Activated T-cell treated with anti-CD3 and anti-CD28 coated beads, Interleukin-2, amount 50 U/mL, for 24 hours (primary cell): ENCODE measurements around the gene HMCN2.

Source experiments
- DNase-seq: peaks from one replicate; pipeline ENCODE4 v3.0.0-alpha.2; 2020
- H3K27ac Mint-ChIP-seq: 2 replicates; pipeline ENCODE4 v1.8.0; 2020; ENCODE audit warnings: mild to moderate bottlenecking, mixed read lengths
- H3K27me3 Mint-ChIP-seq: 2 replicates; pipeline ENCODE4 v1.8.0; 2020; ENCODE audit warnings: mixed read lengths
- H3K36me3 Mint-ChIP-seq: 2 replicates; pipeline ENCODE4 v1.8.0; 2020; ENCODE audit warnings: low read depth, mixed read lengths
- H3K4me1 Mint-ChIP-seq: 2 replicates; pipeline ENCODE4 v1.8.0; 2020; ENCODE audit warnings: low read depth, mixed read lengths
- H3K4me3 Mint-ChIP-seq: 2 replicates; pipeline ENCODE4 v1.8.0; 2020; ENCODE audit warnings: mild to moderate bottlenecking, moderate library complexity, mixed read lengths
- H3K9me3 Mint-ChIP-seq: 2 replicates; pipeline ENCODE4 v1.8.0; 2020; ENCODE audit warnings: mixed read lengths

HMCN2 gene

GRCh38 chr9:130454812-130455325 is 189.3 kb downstream of the HMCN2 start:
- Mint-ChIP-seq H3K9me3 (no peaks in the 10 kb centered on the region), H3K36me3 (no peaks in the 10 kb centered on the region), H3K27me3 (peaks cover 28% of the 10 kb centered on the region), H3K4me3 (no peak overlapping the region), H3K4me1 (no peaks in the 10 kb centered on the region), H3K27ac (no peak overlapping the region)
- no peak for DNase-seq

GRCh38 chr9:130458027-130458803 is 192.7 kb downstream of the HMCN2 start:
- Mint-ChIP-seq H3K4me3 (no peak overlapping the region), H3K27me3 (peaks cover 30% of the 10 kb centered on the region), H3K27ac (no peak overlapping the region), H3K9me3 (no peaks in the 10 kb centered on the region), H3K36me3 (no peaks in the 10 kb centered on the region), H3K4me1 (no peaks in the 10 kb centered on the region)
- DNase-seq, result no peak

DNA sequence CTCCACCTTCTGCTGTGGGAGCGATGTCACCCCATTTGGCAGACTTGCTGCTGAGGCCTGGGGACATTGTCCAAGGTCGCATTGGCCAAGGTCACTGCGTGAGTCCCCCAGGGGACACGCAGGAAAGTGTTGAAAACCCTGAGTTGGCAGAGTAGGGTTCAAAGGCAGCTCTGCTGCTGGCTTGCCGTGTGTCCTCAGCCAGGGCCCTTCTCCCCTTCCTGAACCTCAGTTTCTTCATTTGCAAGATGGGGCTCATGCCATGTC is 193.2 kb downstream of the HMCN2 start:
- no peaks in the 10 kb centered on the region for H3K4me1 Mint-ChIP-seq
- no peaks in the 10 kb centered on the region for H3K36me3 Mint-ChIP-seq
- H3K4me3 Mint-ChIP-seq, result no peak overlapping the region
- DNase-seq, result no peak
- peaks cover 31% of the 10 kb centered on the region for H3K27me3 Mint-ChIP-seq
- H3K27ac Mint-ChIP-seq, result no peak overlapping the region
- no peaks in the 10 kb centered on the region for H3K9me3 Mint-ChIP-seq

- Mint-ChIP-seq H3K27ac (no peak overlapping the region), H3K36me3 (no peaks in the 10 kb centered on the region), H3K4me3 (no peak overlapping the region), H3K27me3 (peaks cover 35% of the 10 kb centered on the region), H3K4me1 (no peaks in the 10 kb centered on the region), H3K9me3 (no peaks in the 10 kb centered on the region)
- no peak for DNase-seq
These were observed 193.6 kb downstream of the HMCN2 start for GRCh38 chr9:130459151-130459550.

GRCh38 chr9:130459941-130460669 is 194.5 kb downstream of the HMCN2 start:
- no peak for DNase-seq
- Mint-ChIP-seq H3K9me3 (no peaks in the 10 kb centered on the region), H3K27me3 (peaks cover 37% of the 10 kb centered on the region), H3K4me3 (no peak overlapping the region), H3K36me3 (no peaks in the 10 kb centered on the region), H3K4me1 (no peaks in the 10 kb centered on the region), H3K27ac (no peak overlapping the region)

GRCh38 chr9:130461218-130461630 is 195.7 kb downstream of the HMCN2 start:
- H3K9me3 Mint-ChIP-seq, result no peaks in the 10 kb centered on the region
- H3K27me3 Mint-ChIP-seq, result peaks cover 43% of the 10 kb centered on the region
- H3K4me3 Mint-ChIP-seq, result no peak overlapping the region
- no peak overlapping the region for H3K27ac Mint-ChIP-seq
- no peaks in the 10 kb centered on the region for H3K36me3 Mint-ChIP-seq
- H3K4me1 Mint-ChIP-seq, result no peaks in the 10 kb centered on the region
- DNase-seq, result peak; percentile 85

DNA sequence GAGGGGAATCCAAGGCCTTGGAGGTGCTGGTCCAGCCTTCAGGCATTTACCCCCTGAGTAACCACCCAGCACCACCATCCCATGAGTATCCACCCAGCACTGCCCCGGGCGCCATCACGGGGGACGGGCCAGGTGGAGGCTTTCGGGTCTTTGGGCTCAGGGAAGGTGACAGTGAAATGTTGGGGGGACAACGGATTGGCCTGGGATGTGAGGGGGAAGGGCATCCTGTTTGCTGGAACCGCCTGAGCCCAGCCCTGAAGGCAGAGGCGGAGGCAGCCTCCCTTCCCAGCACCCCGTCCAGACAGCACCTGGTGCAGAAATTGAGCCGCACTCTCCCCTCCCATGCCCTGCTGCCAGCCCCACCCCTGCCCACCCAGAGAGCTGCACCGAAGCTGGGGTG is 196.2 kb downstream of the HMCN2 start:
- Mint-ChIP-seq H3K9me3 (no peaks in the 10 kb centered on the region), H3K36me3 (no peaks in the 10 kb centered on the region), H3K4me1 (no peaks in the 10 kb centered on the region), H3K27ac (no peak overlapping the region), H3K27me3 (peaks cover 48% of the 10 kb centered on the region), H3K4me3 (no peak overlapping the region)
- no peak for DNase-seq

DNA sequence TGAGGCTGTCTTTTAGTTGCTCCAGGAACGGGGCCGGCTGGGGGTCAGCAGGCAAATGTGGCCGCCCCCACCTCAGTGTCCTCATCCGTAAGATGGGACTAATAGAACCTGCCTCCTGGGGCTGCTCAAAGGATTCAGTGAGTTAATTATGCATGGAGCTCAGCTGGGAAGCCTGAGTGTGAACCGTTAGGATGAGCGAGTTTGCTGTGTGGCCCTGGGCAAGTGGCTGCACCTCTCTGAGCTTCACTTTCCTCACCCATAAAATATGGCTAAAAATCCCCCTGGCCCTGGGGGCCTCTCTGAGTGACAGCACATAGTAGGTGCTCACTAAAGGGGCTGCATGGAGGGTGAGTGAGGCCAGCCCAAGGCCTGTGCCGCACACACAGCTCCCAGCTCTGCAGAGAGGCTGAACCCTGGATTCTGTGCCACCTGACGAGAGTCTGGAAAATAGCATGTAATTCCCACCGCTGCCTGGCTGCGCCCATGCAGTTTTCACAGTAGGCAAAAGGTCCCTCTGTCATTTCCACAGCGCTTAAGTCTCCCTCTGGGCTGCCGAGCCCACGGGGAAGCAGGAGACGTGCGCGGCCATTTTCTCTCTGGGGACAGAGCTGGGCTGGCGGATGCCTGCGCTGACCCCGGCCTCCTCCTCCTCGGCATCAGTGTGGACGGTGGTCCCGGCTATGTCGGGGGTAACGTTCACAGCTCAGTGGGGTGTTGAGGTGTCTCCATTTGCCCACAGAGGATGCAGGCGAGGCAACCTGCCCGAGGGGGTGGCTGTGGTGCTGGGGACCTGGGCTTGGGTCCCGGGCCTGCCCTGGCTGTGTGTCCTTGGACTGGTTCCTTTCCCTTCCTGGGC is 197.4 kb downstream of the HMCN2 start:
- no peaks in the 10 kb centered on the region for H3K36me3 Mint-ChIP-seq
- no peaks in the 10 kb centered on the region for H3K9me3 Mint-ChIP-seq
- H3K27me3 Mint-ChIP-seq, result peaks cover 60% of the 10 kb centered on the region
- no peak overlapping the region for H3K4me3 Mint-ChIP-seq
- H3K27ac Mint-ChIP-seq, result no peak overlapping the region
- DNase-seq, result no peak
- H3K4me1 Mint-ChIP-seq, result no peaks in the 10 kb centered on the region

DNA sequence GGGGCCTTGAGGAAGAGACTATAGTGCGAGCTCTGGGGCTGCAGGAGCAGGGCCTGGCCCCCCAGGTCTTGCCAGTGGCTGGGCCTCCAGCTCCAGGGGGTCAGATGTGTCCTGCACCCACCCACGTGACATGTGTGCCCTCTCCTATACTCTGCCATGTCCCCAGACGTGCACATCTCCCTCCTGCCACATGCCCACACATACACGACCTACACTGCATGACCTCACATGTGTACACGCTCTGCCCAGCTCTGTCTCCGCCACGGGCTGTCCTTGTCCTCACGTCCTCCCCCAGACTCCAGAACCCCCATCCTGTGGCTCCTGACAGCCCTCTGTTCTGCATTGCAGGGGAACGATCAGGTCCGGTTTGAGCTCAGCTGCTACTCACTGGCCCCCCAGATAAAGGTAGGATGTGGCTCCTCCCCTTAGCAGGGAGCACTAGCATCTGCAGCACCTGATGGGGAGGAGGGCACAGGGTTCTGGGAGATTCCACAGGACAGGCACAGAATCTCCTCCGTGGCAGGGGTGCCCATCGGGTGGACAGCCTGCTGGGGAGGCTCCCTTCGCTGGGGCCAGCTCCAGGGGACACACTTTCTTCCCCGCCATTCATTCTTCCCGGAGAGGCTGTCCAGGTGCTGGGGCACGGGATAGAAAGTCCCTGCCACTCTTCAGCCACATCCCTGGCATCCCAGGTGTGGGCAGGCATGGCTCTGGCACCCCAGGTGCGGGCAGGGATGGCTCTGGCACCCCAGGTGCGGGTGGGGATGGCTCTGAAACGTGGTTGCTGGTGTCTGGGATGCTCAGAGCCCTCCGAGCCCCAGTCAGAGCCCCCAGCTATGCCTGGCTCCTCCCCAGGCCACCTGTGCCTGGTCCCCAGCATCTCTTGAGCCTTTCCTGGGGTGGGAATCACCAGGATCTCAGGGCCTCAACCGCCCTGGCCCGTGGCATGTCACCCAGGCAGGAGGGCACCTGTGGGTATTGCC is 198.5 kb downstream of the HMCN2 start:
- Mint-ChIP-seq H3K36me3 (no peaks in the 10 kb centered on the region), H3K27me3 (peaks cover 67% of the 10 kb centered on the region), H3K4me3 (no peak overlapping the region), H3K27ac (no peak overlapping the region), H3K9me3 (no peaks in the 10 kb centered on the region), H3K4me1 (no peaks in the 10 kb centered on the region)
- DNase-seq, result no peak

DNA sequence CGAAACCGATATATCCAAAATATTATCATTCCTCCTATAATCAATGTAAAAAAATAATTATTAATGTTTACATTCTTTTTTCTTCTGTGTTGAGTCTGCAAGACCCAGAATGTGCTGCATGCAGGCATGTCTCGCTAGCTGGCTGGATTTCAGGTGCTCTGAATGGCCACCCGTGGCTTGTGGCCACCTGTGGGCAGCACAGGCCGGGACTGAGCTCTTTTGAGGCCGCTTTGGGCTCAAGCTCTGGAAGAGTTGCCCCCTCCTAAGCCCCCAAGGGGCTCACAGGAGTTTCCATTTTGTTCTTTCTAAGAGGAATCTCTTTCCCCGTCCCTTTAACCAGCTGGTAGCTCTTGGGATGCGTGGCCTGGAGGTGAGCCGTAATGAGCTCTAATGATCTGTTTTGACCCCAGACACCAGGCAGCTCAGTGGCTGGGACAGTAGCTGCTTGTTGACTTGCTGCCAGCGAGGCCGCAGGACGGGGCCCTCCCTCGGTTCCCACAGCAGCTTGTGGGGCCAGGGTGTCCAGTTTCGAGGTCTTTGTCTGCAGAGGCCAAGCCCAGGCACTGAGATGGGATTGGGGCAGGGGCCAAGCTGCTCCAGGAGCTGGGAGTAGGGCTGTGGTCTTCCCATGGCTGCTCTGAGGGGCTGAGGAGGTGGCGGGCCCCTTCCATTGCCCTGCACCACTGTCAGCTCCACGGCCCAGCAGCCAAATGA is 200.0 kb downstream of the HMCN2 start:
- H3K4me1 Mint-ChIP-seq, result no peaks in the 10 kb centered on the region
- peaks cover 66% of the 10 kb centered on the region for H3K27me3 Mint-ChIP-seq
- no peak overlapping the region for H3K4me3 Mint-ChIP-seq
- H3K9me3 Mint-ChIP-seq, result no peaks in the 10 kb centered on the region
- H3K36me3 Mint-ChIP-seq, result no peaks in the 10 kb centered on the region
- H3K27ac Mint-ChIP-seq, result no peak overlapping the region
- DNase-seq, result no peak

GRCh38 chr9:130466537-130467217 is 201.1 kb downstream of the HMCN2 start:
- H3K27me3 Mint-ChIP-seq, result peaks cover 72% of the 10 kb centered on the region
- DNase-seq, result no peak
- no peaks in the 10 kb centered on the region for H3K4me1 Mint-ChIP-seq
- H3K4me3 Mint-ChIP-seq, result no peak overlapping the region
- H3K36me3 Mint-ChIP-seq, result no peaks in the 10 kb centered on the region
- H3K27ac Mint-ChIP-seq, result no peak overlapping the region
- H3K9me3 Mint-ChIP-seq, result no peaks in the 10 kb centered on the region

DNA sequence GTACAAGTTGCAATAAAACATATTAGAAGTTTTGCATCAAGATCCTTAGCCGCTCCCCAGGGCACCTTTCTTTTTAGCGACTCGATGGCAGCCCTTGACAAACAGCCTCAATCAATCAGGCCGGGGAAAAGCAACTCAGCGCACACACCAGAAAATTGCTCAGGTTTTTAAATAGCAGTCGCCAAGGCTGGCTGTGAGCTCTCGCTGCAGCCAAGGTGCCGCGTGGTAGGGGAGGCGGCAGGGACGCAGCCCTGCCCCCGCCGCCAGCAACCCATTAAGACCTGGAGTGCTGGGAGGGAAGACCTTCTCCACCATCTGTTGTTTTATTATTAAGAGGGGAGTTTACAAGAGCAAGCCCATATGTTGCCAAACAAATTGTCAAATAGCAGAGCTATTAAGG is 201.8 kb downstream of the HMCN2 start:
- no peaks in the 10 kb centered on the region for H3K9me3 Mint-ChIP-seq
- no peak overlapping the region for H3K27ac Mint-ChIP-seq
- no peaks in the 10 kb centered on the region for H3K4me1 Mint-ChIP-seq
- H3K27me3 Mint-ChIP-seq, result peaks cover 75% of the 10 kb centered on the region
- H3K36me3 Mint-ChIP-seq, result no peaks in the 10 kb centered on the region
- no peak overlapping the region for H3K4me3 Mint-ChIP-seq
- DNase-seq, result no peak

- Mint-ChIP-seq H3K36me3 (no peaks in the 10 kb centered on the region), H3K9me3 (no peaks in the 10 kb centered on the region), H3K27ac (no peak overlapping the region), H3K4me1 (no peaks in the 10 kb centered on the region), H3K4me3 (no peak overlapping the region), H3K27me3 (peaks cover 73% of the 10 kb centered on the region)
- no peak for DNase-seq
These were observed 203.0 kb downstream of the HMCN2 start for GRCh38 chr9:130468566-130468965.
